UCSD-AML1 (cell line): Measurements from ENCODE around the gene KLHL2.
A peak's percentile ranks its signal among the peaks of the same experiment; 100 is the strongest.
"Not testable (repeated sequence)": the region's sequence is repeated elsewhere in the genome, so short reads cannot be mapped to it uniquely, and the experiment has no call there.

Experiments
- DNase-seq: peaks from one replicate; lab custom pipeline; 2025; ENCODE audit not compliant: unreplicated experiment; lab: John Stamatoyannopoulos, UW

The KLHL2 gene

GRCh38 chr4:165327211-165328100 lies 120.1 kb downstream of the KLHL2 start, which contains the start of gene MSMO1:
TSS of gene MSMO1 (plus strand) at chr4:165327669. CDS start at chr4:165333371, 5,702 bp downstream.
- peak; percentile 99 for DNase-seq

GRCh38 chr4:165328101-165328425 lies 120.7 kb downstream of the KLHL2 start:
- DNase-seq, result no peak

GRCh38 chr4:165328708-165329107 lies 121.3 kb downstream of the KLHL2 start:
- DNase-seq, result no peak

GRCh38 chr4:165330071-165330470 lies 122.7 kb downstream of the KLHL2 start:
- no peak for DNase-seq

- DNase-seq, result no peak
Observed at GRCh38 chr4:165330666-165331065, 123.3 kb downstream of the KLHL2 start.

GRCh38 chr4:165331359-165331758 lies 124.0 kb downstream of the KLHL2 start:
- no peak for DNase-seq

GRCh38 chr4:165331823-165332222 lies 124.5 kb downstream of the KLHL2 start:
- DNase-seq, result no peak

GRCh38 chr4:165332502-165332901 lies 125.1 kb downstream of the KLHL2 start:
- DNase-seq, result no peak

GRCh38 chr4:165335163-165335703 lies 127.9 kb downstream of the KLHL2 start:
- DNase-seq, result no peak

- DNase-seq, result no peak
Observed at GRCh38 chr4:165336743-165337142, 129.4 kb downstream of the KLHL2 start.

- DNase-seq, result not testable (repeated sequence)
Observed at GRCh38 chr4:165342340-165342739, 135.0 kb downstream of the KLHL2 start.

- peak; percentile 18 for DNase-seq
Observed at GRCh38 chr4:165343353-165344191, 136.2 kb downstream of the KLHL2 start.

GRCh38 chr4:165345666-165346417 lies 138.5 kb downstream of the KLHL2 start:
- no peak for DNase-seq

- no peak for DNase-seq
Observed at GRCh38 chr4:165347647-165348569, 140.5 kb downstream of the KLHL2 start.

GRCh38 chr4:165351359-165352130 lies 144.2 kb downstream of the KLHL2 start:
- DNase-seq, result no peak

- DNase-seq, result no peak
Observed at GRCh38 chr4:165355900-165356300, 148.5 kb downstream of the KLHL2 start.

- no peak for DNase-seq
Observed at GRCh38 chr4:165359506-165359905, 152.1 kb downstream of the KLHL2 start.

- no peak for DNase-seq
Observed at GRCh38 chr4:165360041-165360695, 152.8 kb downstream of the KLHL2 start.
